Measurements from ENCODE around the gene ABHD17A. TPM values are rescaled to one million over a fixed set of nuclear protein-coding genes. Genes with fewer than 3 reads are reported as not detected.

The ABHD17A gene
- total and polyA plus RNA-seq, 9 of the 15 experiments (the other 6 are each of a cell fraction or from before 2014, with no cell fraction given) = 0.04 to 135 (median 21.8) TPM; not detected in 1

- TF ChIP-seq ADNP (tag; IDR thresholded peaks at IDR 0.05) (no peak), TFAP4 (CRISPR knock-in tag; IDR thresholded peaks at IDR 0.05; ENCODE audit: borderline replicate concordance) (peak; percentile 7; the same call in 1 of the 2 replicates), CBX5 (IDR thresholded peaks at IDR 0.05; ENCODE audit: borderline replicate concordance, low read depth) (no peak), SIX5 (IDR thresholded peaks at IDR 0.05; ENCODE audit: borderline replicate concordance in 1 of 2, insufficient read depth in 1 of 2, low read depth in 1 of 2, low read length in 2 of 2) (no peak), ZNF384 (IDR thresholded peaks at IDR 0.05; ENCODE audit: low read depth, low read length) (no peak), UBTF (IDR thresholded peaks at IDR 0.05; ENCODE audit: borderline replicate concordance in 1 of 2, low read depth in 2 of 2, low read length in 2 of 2) (0 out of 4 replicates have a peak, but pooled peaks of 1 of the 2 experiments have one; percentile 27), RBBP5 (IDR thresholded peaks at IDR 0.05; ENCODE audit: borderline replicate concordance, insufficient read depth, low read length, poor library complexity, severe bottlenecking) (peak; percentile 87), BRD4 (IDR thresholded peaks at IDR 0.05) (no peak), LCOR (CRISPR knock-in tag; IDR thresholded peaks at IDR 0.05) (0 out of 2 replicates have a peak, but pooled peaks have one; percentile 26), ZNF431 (CRISPR knock-in tag; IDR thresholded peaks at IDR 0.05) (no peak), POLR2B (IDR thresholded peaks at IDR 0.05; ENCODE audit: low read depth, partially characterized antibody) (no peak), BACH1 (tag; IDR thresholded peaks at IDR 0.05) (no peak), KAT7 (CRISPR knock-in tag; IDR thresholded peaks at IDR 0.05; ENCODE audit: borderline replicate concordance) (0 out of 2 replicates have a peak, but pooled peaks have one; percentile 47), MXD1 (CRISPR knock-in tag; IDR thresholded peaks at IDR 0.05; ENCODE audit: borderline replicate concordance, poor library complexity, severe bottlenecking) (no peak), RBFOX2 (IDR thresholded peaks at IDR 0.05; ENCODE audit: low read depth, low read length) (peak; percentile 78), GATAD2A (IDR thresholded peaks at IDR 0.05) (no peak)
- TF ChIP-seq, protein P1, sequence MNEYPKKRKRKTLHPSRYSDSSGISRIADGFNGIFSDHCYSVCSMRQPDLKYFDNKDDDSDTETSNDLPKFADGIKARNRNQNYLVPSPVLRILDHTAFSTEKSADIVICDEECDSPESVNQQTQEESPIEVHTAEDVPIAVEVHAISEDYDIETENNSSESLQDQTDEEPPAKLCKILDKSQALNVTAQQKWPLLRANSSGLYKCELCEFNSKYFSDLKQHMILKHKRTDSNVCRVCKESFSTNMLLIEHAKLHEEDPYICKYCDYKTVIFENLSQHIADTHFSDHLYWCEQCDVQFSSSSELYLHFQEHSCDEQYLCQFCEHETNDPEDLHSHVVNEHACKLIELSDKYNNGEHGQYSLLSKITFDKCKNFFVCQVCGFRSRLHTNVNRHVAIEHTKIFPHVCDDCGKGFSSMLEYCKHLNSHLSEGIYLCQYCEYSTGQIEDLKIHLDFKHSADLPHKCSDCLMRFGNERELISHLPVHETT (CRISPR knock-in tag; conservative IDR thresholded peaks at IDR 0.05 in 1 of 2, IDR thresholded peaks at IDR 0.05 in 1 of 2) = no peak; a peak in 1 of 4 replicates
- TF ChIP-seq, protein P2, sequence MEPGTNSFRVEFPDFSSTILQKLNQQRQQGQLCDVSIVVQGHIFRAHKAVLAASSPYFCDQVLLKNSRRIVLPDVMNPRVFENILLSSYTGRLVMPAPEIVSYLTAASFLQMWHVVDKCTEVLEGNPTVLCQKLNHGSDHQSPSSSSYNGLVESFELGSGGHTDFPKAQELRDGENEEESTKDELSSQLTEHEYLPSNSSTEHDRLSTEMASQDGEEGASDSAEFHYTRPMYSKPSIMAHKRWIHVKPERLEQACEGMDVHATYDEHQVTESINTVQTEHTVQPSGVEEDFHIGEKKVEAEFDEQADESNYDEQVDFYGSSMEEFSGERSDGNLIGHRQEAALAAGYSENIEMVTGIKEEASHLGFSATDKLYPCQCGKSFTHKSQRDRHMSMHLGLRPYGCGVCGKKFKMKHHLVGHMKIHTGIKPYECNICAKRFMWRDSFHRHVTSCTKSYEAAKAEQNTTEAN (CRISPR knock-in tag; IDR thresholded peaks at IDR 0.05) = no peak
- TF ChIP-seq, protein P3, sequence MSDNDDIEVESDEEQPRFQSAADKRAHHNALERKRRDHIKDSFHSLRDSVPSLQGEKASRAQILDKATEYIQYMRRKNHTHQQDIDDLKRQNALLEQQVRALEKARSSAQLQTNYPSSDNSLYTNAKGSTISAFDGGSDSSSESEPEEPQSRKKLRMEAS (CRISPR knock-in tag; IDR thresholded peaks at IDR 0.05) = 0 out of 2 replicates have a peak, but pooled peaks have one; percentile 20
These were observed 469 bp downstream of the ABHD17A start (continued) for GRCh38 chr19:1884719-1885334.

All from K562 (cell line).